GM06990 (cell line): ENCODE measurements around the gene KRTAP10-9.
"Not testable (repeated sequence)": the region's sequence is repeated elsewhere in the genome, so short reads cannot be mapped to it uniquely, and the experiment has no call there.

Experiments
- DNase-seq: peaks from one replicate; pipeline ENCODE4 v3.0.0-alpha.2; 2011; ENCODE audit not compliant: insufficient read length; ENCODE audit errors: extremely low read depth
- H3K27me3 ChIP-seq: replicated peaks from 2 replicates; pipeline ENCODE4 v1.6.0; 2011; ENCODE audit warnings: low read length; ENCODE audit not compliant: control insufficient read depth, insufficient read depth
- H3K36me3 ChIP-seq: 2 replicates; pipeline ENCODE4 v1.5.1; 2011; ENCODE audit warnings: low read length; ENCODE audit not compliant: control insufficient read depth, insufficient read depth
- H3K4me3 ChIP-seq: replicated peaks from 2 replicates; pipeline ENCODE4 v1.5.1; 2011; ENCODE audit warnings: low read depth, mild to moderate bottlenecking, control low read depth, low read length
- CTCF ChIP-seq: IDR thresholded peaks from 2 replicates; pipeline ENCODE4 v1.5.1; 2011; ENCODE audit warnings: low read length, control low read depth, mild to moderate bottlenecking, inconsistent platforms; ENCODE audit not compliant: insufficient read depth, poor library complexity, severe bottlenecking

The KRTAP10-9 gene

GRCh38 chr21:44594406-44594916, 32.4 kb upstream of the KRTAP10-9 start:
- H3K27me3 ChIP-seq: no peaks in the 10 kb centered on the region
- no peak overlapping the region for H3K4me3 ChIP-seq
- no peak for DNase-seq
- no peak for TF ChIP-seq CTCF
- H3K36me3 ChIP-seq: no peaks in the 10 kb centered on the region

- DNase-seq: no peak
- Histone ChIP-seq H3K4me3 (no peak overlapping the region), H3K36me3 (no peaks in the 10 kb centered on the region), H3K27me3 (no peaks in the 10 kb centered on the region)
- TF ChIP-seq CTCF: no peak
Measured at GRCh38 chr21:44595524-44595923, 31.4 kb upstream of the KRTAP10-9 start.

- Histone ChIP-seq H3K36me3 (no peaks in the 10 kb centered on the region), H3K4me3 (no peak overlapping the region), H3K27me3 (no peaks in the 10 kb centered on the region)
- TF ChIP-seq CTCF: no peak
- DNase-seq: no peak
Measured at GRCh38 chr21:44596068-44596725, 30.7 kb upstream of the KRTAP10-9 start.

GRCh38 chr21:44598061-44598460, 28.8 kb upstream of the KRTAP10-9 start:
- Histone ChIP-seq H3K4me3 (no peak overlapping the region), H3K27me3 (no peaks in the 10 kb centered on the region), H3K36me3 (no peaks in the 10 kb centered on the region)
- no peak for TF ChIP-seq CTCF
- DNase-seq: no peak

GRCh38 chr21:44599264-44600029, 27.4 kb upstream of the KRTAP10-9 start:
- H3K27me3 ChIP-seq: no peaks in the 10 kb centered on the region
- no peak overlapping the region for H3K4me3 ChIP-seq
- H3K36me3 ChIP-seq: no peaks in the 10 kb centered on the region
- TF ChIP-seq CTCF: no peak
- DNase-seq: no peak

- DNase-seq, H3K27me3 ChIP-seq, H3K4me3 ChIP-seq, H3K36me3 ChIP-seq: not testable (repeated sequence)
Measured at GRCh38 chr21:44600118-44600978, 26.5 kb upstream of the KRTAP10-9 start, which contains the start of gene KRTAP10-7. Gene KRTAP10-7, plus strand, starts transcription at chr21:44600597. Its CDS starts 25 bp downstream, at chr21:44600622.

- H3K4me3 ChIP-seq, H3K27me3 ChIP-seq: not testable (repeated sequence)
Measured at GRCh38 chr21:44601091-44601490, 25.8 kb upstream of the KRTAP10-9 start.

More at GRCh38 chr21:44601091-44601490, 25.8 kb upstream of the KRTAP10-9 start:
- H3K36me3 ChIP-seq, DNase-seq: not testable (repeated sequence)
